Adrenal gland (tissue), 12 donors: ENCODE data around the gene PRPF6. TPM values are rescaled to one million over a fixed set of nuclear protein-coding genes. Genes with fewer than 3 reads are reported as not detected.

Experiments
- DNase-seq, 7 donors: peaks; one replicate each; pipeline ENCODE4 v3.0.0-alpha.2; 2019 to 2020
- H3K27ac ChIP-seq, 5 donors: fragments of 200-600 bp; sonication (generic) in 4 of 5; 1 replicate in 3 of 5; 2 replicates in 2 of 5; pipeline versions ENCODE4 v1.5.1 to v1.8.0; 2016 to 2020; ENCODE audit warnings: mild to moderate bottlenecking in 1 of 5
- H3K27me3 ChIP-seq: fragments of 200-600 bp; 2 replicates; pipeline ENCODE4 v1.8.0; 2021
- H3K36me3 ChIP-seq, 2 donors: fragments of 200-600 bp; replicated peaks in 1 of 2; 1 replicate in 1 of 2; 2 replicates in 1 of 2; pipeline versions ENCODE4 v1.5.1 to v1.8.0; 2018 to 2022
- H3K4me1 ChIP-seq, 2 donors: fragments of 200-600 bp; replicated peaks in 1 of 2; 1 replicate in 1 of 2; 2 replicates in 1 of 2; pipeline versions ENCODE4 v1.5.1 to v1.8.0; 2018 to 2021
- H3K4me3 ChIP-seq, 4 donors: fragments of 200-600 bp; sonication (generic) in 3 of 4; one replicate each; pipeline ENCODE4 v1.5.1; 2016 to 2018
- H3K9me3 ChIP-seq, 3 donors: fragments of 200-600 bp; sonication (generic) in 1 of 3; replicated peaks in 1 of 3; 1 replicate in 2 of 3; 2 replicates in 1 of 3; pipeline versions ENCODE4 v1.5.1 to v1.8.0; 2016 to 2021
- POLR2A ChIP-seq, 2 donors: fragments of 450-650 bp; IDR thresholded peaks; one replicate each; pipeline ENCODE4 v1.6.1; 2017; ENCODE audit warnings: antibody characterized with exemption in 2 of 2, mild to moderate bottlenecking in 2 of 2, moderate library complexity in 1 of 2
- WGBS, 4 donors: extraction: QIAGEN DNeasy Blood & Tissue Kit in 2 of 4; methylation state at CpG; one replicate each; pipeline versions ENCODE4 v1.1.5 to v1.1.7; 2013 to 2017; 5-methylcytosine and 5-hydroxymethylcytosine counted together
- intact Hi-C, 2 donors: fragments of 100-400 bp; cut with DNase I; formaldehyde crosslinking; loops; one replicate each; pipeline versions ENCODE4 v1.14.1 to v1.15.0; 2022 to 2023
- polyA plus RNA-seq, 3 donors: library from polyadenylated mRNA; stranded (reverse); fragments of 200-250 nt in 2 of 3; fragments of 350-450 nt in 1 of 3; fragmentation: Illumina TruSeq in 1 of 3; extraction: RNeasy Lipid Tissue Mini Kit (QIAGEN cat#74804) in 1 of 3; gene quantifications; one replicate each; pipeline ENCODE4 v1.2.3, GENCODE V29; 2013 to 2014
- total RNA-seq, 9 donors: library from RNA; depleted of rRNA in 4 of 9; stranded (reverse); fragments of >200 nt in 4 of 9; fragments of 120-200 nt in 1 of 9; fragmentation: NEBNext Ultra II Directional in 1 of 9; extraction: Animal tissue kit (Norgen Biotek cat#: 25700) in 1 of 9; gene quantifications; one replicate each; pipeline versions ENCODE4 v1.1.0 to v1.2.4, GENCODE V29; 2013 to 2023
- TF ChIP-seq, protein P1 (sequence below), 6 experiments: fragments of 450-650 bp in 4 of 6; fragments of 200-600 bp in 2 of 6; sonication (generic) in 1 of 6; IDR thresholded peaks; 1 replicate in 5 of 6; 2 replicates in 1 of 6; pipeline versions ENCODE4 v1.5.1 to v1.8.0; 2016 to 2021; ENCODE audit warnings: antibody characterized with exemption in 6 of 6, mild to moderate bottlenecking in 2 of 6, moderate library complexity in 1 of 6
- donor health status: healthy with polysubstance abuse.
- donor health status: Bipolar disorder and iron deficiency.
- donor health status: DM: yes; HTN: yes; CAD: no.
- donor health status: DM: no; HTN: no; CAD: no.
- donor health status: DM: no; HTN: no; CAD: no.
- donor health status: DM: yes; HTN: yes; CAD: no.

PRPF6 gene
- total and polyA plus RNA-seq, 12 donors = 48.3 to 73.9 (median 55.3) TPM

DNA sequence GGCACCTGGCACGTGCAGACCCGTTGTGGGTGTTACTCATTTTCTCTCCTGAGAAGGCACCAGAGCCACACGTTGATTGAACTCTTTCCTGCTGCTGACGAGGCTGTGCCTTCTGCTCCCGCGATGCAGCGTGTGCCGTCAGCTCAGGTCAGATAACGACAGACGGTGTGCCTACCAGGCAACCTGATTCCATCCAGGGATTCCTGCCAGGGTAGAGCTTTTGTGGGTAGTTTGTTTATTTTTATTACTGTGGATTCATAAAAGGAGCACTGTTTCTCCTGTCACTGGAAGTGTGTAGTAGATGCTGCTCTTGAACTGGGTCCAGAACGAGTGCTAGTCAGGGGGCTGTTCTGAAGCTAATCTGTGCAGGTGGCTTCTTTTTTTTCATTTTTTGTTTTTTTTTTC is 20.7 kb downstream of the PRPF6 start:
- Histone ChIP-seq H3K36me3 (peaks cover 0 to 95% of the 10 kb centered on the region in 2 donors), H3K4me1 (peaks cover 6 to 12% of the 10 kb centered on the region in 2 donors), H3K27ac (no peak overlapping the region), H3K27me3 (no peaks in the 10 kb centered on the region), H3K4me3 (no peak overlapping the region), H3K9me3 (no peaks in the 10 kb centered on the region)
- no peak for TF ChIP-seq POLR2A (IDR thresholded peaks at IDR 0.05)
- TF ChIP-seq, protein P1, sequence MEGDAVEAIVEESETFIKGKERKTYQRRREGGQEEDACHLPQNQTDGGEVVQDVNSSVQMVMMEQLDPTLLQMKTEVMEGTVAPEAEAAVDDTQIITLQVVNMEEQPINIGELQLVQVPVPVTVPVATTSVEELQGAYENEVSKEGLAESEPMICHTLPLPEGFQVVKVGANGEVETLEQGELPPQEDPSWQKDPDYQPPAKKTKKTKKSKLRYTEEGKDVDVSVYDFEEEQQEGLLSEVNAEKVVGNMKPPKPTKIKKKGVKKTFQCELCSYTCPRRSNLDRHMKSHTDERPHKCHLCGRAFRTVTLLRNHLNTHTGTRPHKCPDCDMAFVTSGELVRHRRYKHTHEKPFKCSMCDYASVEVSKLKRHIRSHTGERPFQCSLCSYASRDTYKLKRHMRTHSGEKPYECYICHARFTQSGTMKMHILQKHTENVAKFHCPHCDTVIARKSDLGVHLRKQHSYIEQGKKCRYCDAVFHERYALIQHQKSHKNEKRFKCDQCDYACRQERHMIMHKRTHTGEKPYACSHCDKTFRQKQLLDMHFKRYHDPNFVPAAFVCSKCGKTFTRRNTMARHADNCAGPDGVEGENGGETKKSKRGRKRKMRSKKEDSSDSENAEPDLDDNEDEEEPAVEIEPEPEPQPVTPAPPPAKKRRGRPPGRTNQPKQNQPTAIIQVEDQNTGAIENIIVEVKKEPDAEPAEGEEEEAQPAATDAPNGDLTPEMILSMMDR (IDR thresholded peaks at IDR 0.05) = no peak
- DNase-seq = peak in 1 of 7 donors; percentile 80
- 71 to 85% (median 82%) methylated on average over 11 of the region's 11 CpGs for WGBS, 4 donors
- intact Hi-C loops = no loop called here

DNA sequence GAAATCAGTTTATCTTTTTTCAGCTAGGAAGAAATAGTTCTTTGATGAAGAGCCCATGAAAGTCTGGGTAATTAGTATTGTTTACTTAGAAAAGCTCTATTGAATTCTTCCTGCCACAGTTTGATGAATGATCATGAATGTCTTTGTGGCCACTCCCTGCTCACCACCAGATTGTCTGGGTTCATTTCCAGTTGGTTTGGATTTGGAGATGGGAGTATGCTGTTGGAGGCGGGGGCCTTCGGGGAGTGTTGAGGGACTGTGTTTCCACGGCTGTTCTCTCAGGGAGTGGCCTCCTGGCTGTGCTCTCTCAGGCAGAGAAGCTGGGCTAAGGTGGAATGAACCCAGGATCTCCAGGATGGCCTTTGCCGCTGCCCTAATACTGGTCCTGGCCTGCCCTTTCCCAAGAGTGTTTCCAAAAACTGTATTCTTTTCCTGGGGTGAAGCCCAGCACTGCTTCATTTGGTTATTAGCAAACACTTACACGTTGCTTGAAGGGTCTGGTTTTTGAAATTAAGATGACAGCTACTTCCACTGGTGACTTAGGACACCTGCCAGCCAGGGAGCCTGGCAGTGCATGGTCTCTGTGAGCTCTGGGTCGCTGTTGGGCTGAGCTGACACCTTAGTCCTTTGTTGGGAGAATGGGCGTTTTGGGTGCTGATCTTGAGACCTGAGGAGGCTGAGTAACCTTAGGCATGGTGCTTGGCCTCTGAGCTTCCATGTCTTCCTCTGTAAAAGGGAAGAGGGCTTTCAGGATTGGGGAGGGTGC is 23.2 kb downstream of the PRPF6 start:
- Histone ChIP-seq H3K27me3 (no peaks in the 10 kb centered on the region), H3K27ac (no peak overlapping the region), H3K4me3 (no peak overlapping the region), H3K4me1 (peaks cover 6 to 12% of the 10 kb centered on the region in 2 donors), H3K36me3 (peaks cover 0 to 89% of the 10 kb centered on the region in 2 donors), H3K9me3 (no peaks in the 10 kb centered on the region)
- TF ChIP-seq POLR2A (IDR thresholded peaks at IDR 0.05) = no peak
- TF ChIP-seq, protein P1 (IDR thresholded peaks at IDR 0.05) = no peak
- DNase-seq = no peak
- intact Hi-C loops = no loop called here
- 59 to 87% (median 85%) methylated on average over 3 to 7 of the region's 7 CpGs for WGBS, 4 donors

DNA sequence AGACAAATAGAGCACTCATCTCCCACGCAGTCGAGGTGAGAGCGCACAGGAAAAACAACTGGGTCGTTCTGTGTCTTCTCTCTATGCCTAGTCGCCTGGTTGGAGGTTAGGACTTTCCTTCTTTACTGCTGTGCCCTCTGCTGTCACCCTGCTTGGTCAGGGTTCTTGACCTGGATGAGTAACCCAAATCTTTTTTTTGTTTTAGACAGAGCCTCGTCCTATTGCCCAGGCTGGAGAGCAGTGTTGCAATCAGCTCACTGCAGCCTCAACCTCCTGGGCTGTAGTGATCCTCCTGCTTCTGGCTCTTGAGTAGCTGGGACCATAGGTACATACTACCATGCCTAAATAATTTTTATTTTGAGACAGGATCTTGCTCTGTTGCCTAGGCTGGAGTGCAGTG is 24.5 kb downstream of the PRPF6 start:
- Histone ChIP-seq H3K4me1 (peaks cover 6 to 12% of the 10 kb centered on the region in 2 donors), H3K27me3 (no peaks in the 10 kb centered on the region), H3K9me3 (no peaks in the 10 kb centered on the region), H3K27ac (peak overlapping the region in 1 of 5 donors; percentile 45), H3K4me3 (no peak overlapping the region), H3K36me3 (peaks cover 0 to 83% of the 10 kb centered on the region in 2 donors)
- intact Hi-C loops = no loop called here
- WGBS, 4 donors = 57 to 67% (median 61%) methylated on average over 6 of the region's 6 CpGs
- peak; percentile 30 to 71 (median 63) for DNase-seq
- TF ChIP-seq, protein P1 (IDR thresholded peaks at IDR 0.05) = no peak
- no peak for TF ChIP-seq POLR2A (IDR thresholded peaks at IDR 0.05)

DNA sequence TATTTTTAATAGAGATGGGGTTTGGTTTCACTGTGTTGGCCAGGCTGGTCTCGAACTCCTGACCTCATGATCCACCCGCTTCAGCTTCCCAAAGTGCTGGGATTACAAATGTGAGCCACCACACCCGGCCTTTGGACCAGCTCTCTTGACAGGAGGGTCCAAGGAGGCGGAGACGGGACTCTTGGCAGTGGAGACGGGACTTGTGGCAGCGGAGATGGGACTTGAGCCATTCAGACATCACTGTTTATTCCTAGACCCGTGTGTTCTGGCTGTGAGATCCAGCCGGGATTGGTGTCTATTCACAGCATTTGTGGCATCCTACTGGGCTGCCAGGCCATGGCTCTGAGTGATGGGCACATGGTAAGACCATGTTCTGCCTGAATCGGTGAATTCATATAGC is 25.6 kb downstream of the PRPF6 start:
- H3K27me3 ChIP-seq = no peaks in the 10 kb centered on the region
- H3K4me1 ChIP-seq = peaks cover 6 to 12% of the 10 kb centered on the region in 2 donors
- no peaks in the 10 kb centered on the region for H3K9me3 ChIP-seq
- H3K27ac ChIP-seq = no peak overlapping the region
- TF ChIP-seq, protein P1 (IDR thresholded peaks at IDR 0.05) = no peak
- no peak for TF ChIP-seq POLR2A (IDR thresholded peaks at IDR 0.05)
- 84 to 95% (median 91%) methylated on average over 5 to 10 of the region's 10 CpGs for WGBS, 4 donors
- intact Hi-C loops = no loop called here
- H3K36me3 ChIP-seq = peaks cover 0 to 83% of the 10 kb centered on the region in 2 donors
- no peak for DNase-seq
- no peak overlapping the region for H3K4me3 ChIP-seq
